C4-2B (cell line): ENCODE results near the gene DPYSL4.

Experiments used
- H3K27ac ChIP-seq: fragments of 450-650 bp; 2 replicates; pipeline ENCODE4 v1.5.1; 2017
- CTCF ChIP-seq: fragments of 450-650 bp; conservative IDR thresholded peaks from 2 replicates; pipeline ENCODE4 v1.5.1; 2017; ENCODE audit warnings: mild to moderate bottlenecking
- ZFX ChIP-seq: fragments of 450-650 bp; IDR thresholded peaks from 2 replicates; pipeline ENCODE4 v1.6.1; 2017

DPYSL4 gene

GRCh38 chr10:132225849-132226205 lies 39.1 kb downstream of the DPYSL4 start:
- no peak for TF ChIP-seq ZFX
- TF ChIP-seq CTCF = no peak
- no peak overlapping the region for H3K27ac ChIP-seq

GRCh38 chr10:132226586-132227405 lies 40.0 kb downstream of the DPYSL4 start:
- no peak overlapping the region for H3K27ac ChIP-seq
- TF ChIP-seq CTCF (no peak), ZFX (no peak)

GRCh38 chr10:132227851-132228390 lies 41.2 kb downstream of the DPYSL4 start:
- TF ChIP-seq CTCF = no peak
- TF ChIP-seq ZFX = no peak
- H3K27ac ChIP-seq = no peak overlapping the region

GRCh38 chr10:132228616-132229015 lies 41.9 kb downstream of the DPYSL4 start:
- no peak overlapping the region for H3K27ac ChIP-seq
- TF ChIP-seq ZFX = no peak

GRCh38 chr10:132229096-132229495 lies 42.3 kb downstream of the DPYSL4 start:
- TF ChIP-seq CTCF (no peak), ZFX (no peak)

GRCh38 chr10:132229834-132230556 lies 43.2 kb downstream of the DPYSL4 start:
- no peak overlapping the region for H3K27ac ChIP-seq
- TF ChIP-seq ZFX (no peak), CTCF (no peak)

More at GRCh38 chr10:132229096-132229495, 42.3 kb downstream of the DPYSL4 start:
- H3K27ac ChIP-seq = no peak overlapping the region

GRCh38 chr10:132230557-132231210 lies 43.9 kb downstream of the DPYSL4 start:
- H3K27ac ChIP-seq = no peak overlapping the region
- TF ChIP-seq CTCF (no peak), ZFX (no peak)
